Common myeloid progenitor, CD34-positive (primary cell): ENCODE measurements around the gene FN1.

Experiments used
- CTCF ChIA-PET: fragments of 350-600 bp; sonication (Branson Sonifier 250); formaldehyde crosslinking; loops from one replicate; lab custom pipeline; 2021; ENCODE audit warnings: antibody characterized with exemption; lab: Charles Lee
- POLR2A ChIA-PET: fragments of 350-600 bp; sonication (Branson Sonifier 250); formaldehyde crosslinking; loops from one replicate; lab custom pipeline; 2021; ENCODE audit warnings: antibody characterized with exemption; lab: Charles Lee
- DNase-seq, 3 donors: peaks; one replicate each; pipeline versions ENCODE4 v3.0.0 to v3.0.0-alpha.2; 2013
- H3K27ac ChIP-seq, 2 experiments: 1 replicate in 1 of 2; 2 replicates in 1 of 2; pipeline ENCODE4 v1.7.0; 2013; ENCODE audit warnings: inconsistent platforms in 2 of 2, low read length in 2 of 2, mild to moderate bottlenecking in 2 of 2, low read depth in 1 of 2, moderate library complexity in 1 of 2; ENCODE audit not compliant: severe bottlenecking in 2 of 2, insufficient read depth in 1 of 2, poor library complexity in 1 of 2
- H3K27me3 ChIP-seq, 5 experiments: replicated peaks in 2 of 5; 1 replicate in 3 of 5; 2 replicates in 2 of 5; pipeline versions ENCODE4 v1.6.1 to v1.7.0; 2013; ENCODE audit warnings: low read length in 4 of 5, mild to moderate bottlenecking in 2 of 5, moderate library complexity in 2 of 5, inconsistent platforms in 1 of 5; ENCODE audit not compliant: insufficient read depth in 5 of 5, control insufficient read depth in 4 of 5
- H3K36me3 ChIP-seq, 4 experiments: 1 replicate in 2 of 4; 2 replicates in 2 of 4; pipeline versions ENCODE4 v1.6.1 to v1.7.0; 2013; ENCODE audit warnings: low read length in 3 of 4, control low read depth in 1 of 4, mild to moderate bottlenecking in 1 of 4; ENCODE audit not compliant: control insufficient read depth in 4 of 4, insufficient read depth in 4 of 4
- H3K4me1 ChIP-seq, 4 experiments: 1 replicate in 3 of 4; 2 replicates in 1 of 4; pipeline versions ENCODE4 v1.6.1 to v1.7.1; 2013; ENCODE audit warnings: low read length in 3 of 4, mild to moderate bottlenecking in 3 of 4, control low read depth in 1 of 4, inconsistent platforms in 1 of 4, moderate library complexity in 1 of 4; ENCODE audit not compliant: control insufficient read depth in 4 of 4, insufficient read depth in 4 of 4; ENCODE audit errors: control extremely low read depth in 1 of 4
- H3K4me3 ChIP-seq, 7 experiments: 1 replicate in 4 of 7; 2 replicates in 3 of 7; pipeline versions ENCODE4 v1.5.1 to v1.7.0; 2013; ENCODE audit warnings: mild to moderate bottlenecking in 7 of 7, low read length in 6 of 7, moderate library complexity in 6 of 7, inconsistent platforms in 2 of 7, low read depth in 2 of 7, control low read depth in 1 of 7; ENCODE audit not compliant: insufficient read depth in 4 of 7, control insufficient read depth in 1 of 7; ENCODE audit errors: extremely low read depth in 1 of 7
- H3K9me3 ChIP-seq, 5 experiments: 1 replicate in 4 of 5; 2 replicates in 1 of 5; pipeline versions ENCODE4 v1.6.1 to v1.7.1; 2013; ENCODE audit warnings: low read length in 4 of 5, mild to moderate bottlenecking in 2 of 5, inconsistent platforms in 1 of 5, low read depth in 1 of 5, moderate library complexity in 1 of 5; ENCODE audit not compliant: control insufficient read depth in 4 of 5, insufficient read depth in 2 of 5; ENCODE audit errors: control extremely low read depth in 1 of 5
- WGBS: methylation state at CpG from one replicate; pipeline ENCODE4 v1.1.5; 2013; ENCODE audit not compliant: insufficient coverage; 5-methylcytosine and 5-hydroxymethylcytosine counted together

Gene FN1

GRCh38 chr2:215374642-215375466, 61.0 kb downstream of the FN1 start:
- ChIA-PET CTCF (no interaction called here), POLR2A (no interaction called here)
- no peaks in the 10 kb centered on the region for H3K4me1 ChIP-seq
- no peaks in the 10 kb centered on the region for H3K27me3 ChIP-seq
- 96% methylated on average over 8 of the region's 10 CpGs for WGBS
- H3K36me3 ChIP-seq, result peaks cover 0 to 2% (median under 1%) of the 10 kb centered on the region in 4 experiments
- DNase-seq, result no peak
- peaks cover 0 to 2% (median 0%) of the 10 kb centered on the region in 5 experiments for H3K9me3 ChIP-seq
- H3K27ac ChIP-seq, result no peak overlapping the region
- no peak overlapping the region for H3K4me3 ChIP-seq

GRCh38 chr2:215374002-215374401, 61.9 kb downstream of the FN1 start:
- CTCF ChIA-PET, result no interaction called here
- POLR2A ChIA-PET, result no interaction called here
- Histone ChIP-seq H3K4me3 (no peak overlapping the region), H3K27me3 (no peaks in the 10 kb centered on the region), H3K27ac (no peak overlapping the region), H3K4me1 (no peaks in the 10 kb centered on the region), H3K36me3 (peaks cover 0 to 2% (median under 1%) of the 10 kb centered on the region in 4 experiments), H3K9me3 (peaks cover 0 to 2% (median 0%) of the 10 kb centered on the region in 5 experiments)
- WGBS, result no CpG with 5 or more reads among the region's 1 CpG
- DNase-seq, result no peak

- ChIA-PET POLR2A (interaction anchor here (0.6 kb wide), 1 partner anchor 43 kb away, joined by 4 read pairs; no protein-coding TSS in a partner anchor), CTCF (no interaction called here)
- no peak overlapping the region for H3K4me3 ChIP-seq
- 92% methylated on average over 8 of the region's 9 CpGs for WGBS
- H3K27me3 ChIP-seq, result no peaks in the 10 kb centered on the region
- H3K4me1 ChIP-seq, result no peaks in the 10 kb centered on the region
- H3K36me3 ChIP-seq, result peaks cover 0 to 2% (median under 1%) of the 10 kb centered on the region in 4 experiments
- no peak for DNase-seq
- H3K9me3 ChIP-seq, result peaks cover 0 to 2% (median 0%) of the 10 kb centered on the region in 5 experiments
- H3K27ac ChIP-seq, result no peak overlapping the region
Observed at GRCh38 chr2:215372968-215373649, 62.8 kb downstream of the FN1 start.

GRCh38 chr2:215371915-215372897, 63.7 kb downstream of the FN1 start:
- DNase-seq, result no peak
- CTCF ChIA-PET, result no interaction called here
- POLR2A ChIA-PET, result no interaction called here
- Histone ChIP-seq H3K9me3 (peaks cover 0 to 2% (median 0%) of the 10 kb centered on the region in 5 experiments), H3K27ac (no peak overlapping the region), H3K27me3 (no peaks in the 10 kb centered on the region), H3K4me3 (no peak overlapping the region), H3K36me3 (peaks cover 0 to 2% (median under 1%) of the 10 kb centered on the region in 4 experiments), H3K4me1 (no peaks in the 10 kb centered on the region)
- 100% methylated on average over 7 of the region's 14 CpGs for WGBS

GRCh38 chr2:215370112-215370965, 65.5 kb downstream of the FN1 start:
- 88% methylated on average over 11 of the region's 14 CpGs for WGBS
- no peak overlapping the region for H3K27ac ChIP-seq
- H3K36me3 ChIP-seq, result peaks cover 0 to 2% (median under 1%) of the 10 kb centered on the region in 4 experiments
- ChIA-PET POLR2A (no interaction called here), CTCF (no interaction called here)
- DNase-seq, result no peak
- no peak overlapping the region for H3K4me3 ChIP-seq
- H3K4me1 ChIP-seq, result no peaks in the 10 kb centered on the region
- peaks cover 0 to 2% (median 0%) of the 10 kb centered on the region in 5 experiments for H3K9me3 ChIP-seq
- no peaks in the 10 kb centered on the region for H3K27me3 ChIP-seq

GRCh38 chr2:215369181-215369760, 66.6 kb downstream of the FN1 start:
- Histone ChIP-seq H3K27me3 (no peaks in the 10 kb centered on the region), H3K4me1 (no peaks in the 10 kb centered on the region), H3K9me3 (peaks cover 0 to 2% (median 0%) of the 10 kb centered on the region in 5 experiments), H3K36me3 (peaks cover 0 to 6% (median 3%) of the 10 kb centered on the region in 4 experiments), H3K4me3 (no peak overlapping the region), H3K27ac (no peak overlapping the region)
- POLR2A ChIA-PET, result no interaction called here
- CTCF ChIA-PET, result no interaction called here
- WGBS, result 100% methylated on average over 1 of the region's 3 CpGs
- peak in 1 of 3 donors; percentile 13 for DNase-seq
